Measurements from ENCODE around the gene CCT2. TPM values are rescaled to one million over a fixed set of nuclear protein-coding genes. Genes with fewer than 3 reads are reported as not detected.

The CCT2 gene
- 229 and 445 TPM in 2 replicates for total RNA-seq

DNA sequence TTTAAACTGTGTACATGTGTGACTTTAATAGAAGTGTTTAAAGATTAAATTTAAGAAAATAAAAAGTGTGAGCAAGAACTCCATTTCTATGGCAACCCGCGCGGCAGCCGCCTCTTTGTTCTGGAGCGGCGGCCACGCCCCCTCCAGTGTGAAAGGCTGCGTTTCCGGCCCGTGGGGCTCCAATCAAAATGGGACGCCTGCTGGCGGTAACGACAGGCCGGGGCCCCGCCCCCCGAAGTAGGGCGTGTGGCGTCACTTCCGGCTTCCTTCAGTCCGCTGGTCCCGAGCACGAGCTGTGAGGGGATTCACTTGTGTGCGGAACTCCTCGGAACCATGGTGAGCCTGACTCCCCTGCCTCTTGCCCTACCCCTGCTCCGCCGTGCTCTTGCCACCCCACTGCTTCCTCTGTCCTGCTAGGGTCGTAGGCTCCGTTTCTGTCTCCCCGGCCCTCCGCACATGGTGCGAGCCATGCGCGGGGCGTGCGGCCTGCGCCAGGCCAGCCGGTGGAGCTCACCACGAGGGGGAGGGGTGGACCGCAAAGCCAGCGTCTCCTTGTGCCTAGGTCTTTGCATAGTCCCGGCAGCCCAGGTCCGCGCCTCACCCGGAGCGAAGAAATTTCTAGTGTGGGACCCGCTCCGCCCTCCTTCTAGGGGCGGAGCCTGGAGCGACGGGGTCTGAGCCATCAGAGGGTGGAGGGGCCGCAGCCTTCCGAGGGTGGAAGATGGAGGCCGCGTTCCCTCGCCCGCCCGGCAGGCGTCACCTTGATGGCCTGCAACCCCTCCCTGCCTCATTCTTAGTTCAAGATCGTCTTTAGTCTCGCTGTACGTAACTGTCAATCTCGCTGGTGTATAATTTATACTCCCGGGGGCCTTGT, at the start of gene CCT2:
Gene CCT2 (plus strand): TSS at position 271 of the 874 bp plus-strand sequence. CDS start 63 bp downstream, at position 334.

DNA sequence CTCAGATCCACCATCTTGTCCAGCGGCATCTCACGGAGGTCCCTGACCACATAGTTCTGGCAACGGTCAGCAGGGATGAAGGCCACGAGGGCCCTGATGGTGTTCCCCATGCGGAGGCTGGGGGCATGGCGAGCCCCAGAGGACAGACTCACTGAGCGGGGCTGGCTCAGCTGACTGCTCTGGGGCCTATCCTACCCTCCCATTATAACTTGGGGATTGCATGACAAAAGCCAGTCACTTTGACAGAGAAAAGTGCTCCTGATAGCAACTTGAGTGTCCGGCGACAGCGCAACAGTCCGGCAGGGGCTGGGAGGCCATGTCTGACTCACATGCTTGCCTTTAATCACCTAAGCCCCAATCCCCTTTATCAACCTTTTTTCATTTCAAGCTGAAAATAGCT, 25.5 kb downstream of the CCT2 start, which contains the start of gene LRRC10:
Gene LRRC10 (minus strand): TSS at position 179 of the 400 bp plus-strand sequence. CDS start 69 bp downstream, at position 110.

Other genes with a start within 250 kb of the CCT2 start
- not detected in 2 replicates for gene LYZ, start 237.1 kb upstream of the CCT2 start, total RNA-seq
- 24.9 and 30.0 TPM in 2 replicates for gene YEATS4, start 225.7 kb upstream of the CCT2 start, total RNA-seq
- 40.2 and 40.7 TPM in 2 replicates for gene FRS2, start 115.1 kb upstream of the CCT2 start, total RNA-seq
- not detected in 2 replicates for gene LRRC10, start 25.4 kb downstream of the CCT2 start, total RNA-seq
- gene BEST3, start 113.8 kb downstream of the CCT2 start, total RNA-seq: 0.12 TPM in 1 of 2 replicates, not detected in the other
- 12.7 and 14.1 TPM in 2 replicates for gene RAB3IP, start 153.4 kb downstream of the CCT2 start, total RNA-seq
- gene MYRFL, start 239.8 kb downstream of the CCT2 start, total RNA-seq: not detected in 2 replicates